ENCODE data around the gene TAS2R60. TPM values are rescaled to one million over a fixed set of nuclear protein-coding genes. Genes with fewer than 3 reads are reported as not detected.

Gene TAS2R60
- total and polyA plus RNA-seq, 2 of the 4 experiments (the other 2 are of a cell fraction): not detected

- H3K14ac ChIP-seq (replicated peaks; ENCODE audit: low read depth, low read length): no peak overlapping the region
- no peak overlapping the region for H4K91ac ChIP-seq (ENCODE audit: insufficient read depth, low read depth, low read length)
- peaks cover 6% of the 10 kb centered on the region for H3K4me1 ChIP-seq (ENCODE audit: control insufficient read depth, insufficient read depth, low read length)
- no peak for TF ChIP-seq RFX5 (IDR thresholded peaks at IDR 0.05; ENCODE audit: low read depth, low read length)
- no peak for TF ChIP-seq NFE2L2 (IDR thresholded peaks at IDR 0.05; ENCODE audit: low read depth, low read length)
- TF ChIP-seq POLR2A (IDR thresholded peaks at IDR 0.05; ENCODE audit: low read depth, low read length): no peak
- TF ChIP-seq RAD21 (IDR thresholded peaks at IDR 0.05; ENCODE audit: low read length): no peak
- TF ChIP-seq MXI1 (IDR thresholded peaks at IDR 0.05; ENCODE audit: borderline replicate concordance, low read depth, low read length): no peak
- no peak for TF ChIP-seq RCOR1 (IDR thresholded peaks at IDR 0.05; ENCODE audit: insufficient replicate concordance, low read length)
- TF ChIP-seq CTCF (conservative IDR thresholded peaks at IDR 0.05; ENCODE audit: low read depth, low read length): no peak
- TF ChIP-seq CEBPB (IDR thresholded peaks at IDR 0.05; ENCODE audit: low read depth, low read length): no peak
- TF ChIP-seq FOS (IDR thresholded peaks at IDR 0.05; ENCODE audit: low read depth, low read length): no peak
- no peak for TF ChIP-seq SMC3 (IDR thresholded peaks at IDR 0.05; ENCODE audit: low read depth, low read length)
- TF ChIP-seq USF2 (IDR thresholded peaks at IDR 0.05; ENCODE audit: low read depth, low read length): no peak
- no peak for TF ChIP-seq BHLHE40 (IDR thresholded peaks at IDR 0.05; ENCODE audit: low read depth, low read length)
- no peak for TF ChIP-seq MAFK (IDR thresholded peaks at IDR 0.05; ENCODE audit: low read depth, low read length)
- no peak for TF ChIP-seq CHD1 (IDR thresholded peaks at IDR 0.05; ENCODE audit: low read depth, low read length)
- no peak for TF ChIP-seq MAZ (IDR thresholded peaks at IDR 0.05; ENCODE audit: borderline replicate concordance, low read depth, low read length)
- no peak for TF ChIP-seq ELK1 (IDR thresholded peaks at IDR 0.05; ENCODE audit: borderline replicate concordance, low read depth, low read length)
- H3K4ac ChIP-seq (ENCODE audit: low read depth, low read length): no peak overlapping the region
- no peaks in the 10 kb centered on the region for H3K27me3 ChIP-seq (ENCODE audit: control insufficient read depth, insufficient read depth, low read length)
- no peak overlapping the region for H4K8ac ChIP-seq (ENCODE audit: low read depth in 2 of 2, low read length in 2 of 2)
- no peak overlapping the region for H2AK9ac ChIP-seq (replicated peaks; ENCODE audit: low read depth, low read length, poor library complexity)
- ChIA-PET CTCF (no interaction called here), POLR2A (ENCODE audit: unreplicated experiment) (no interaction called here)
- H3K23ac ChIP-seq (ENCODE audit: low read depth, low read length): no peak overlapping the region
- no peaks in the 10 kb centered on the region for H3K9me3 ChIP-seq (ENCODE audit: control insufficient read depth, insufficient read depth, low read length)
- WGBS, 2 experiments (ENCODE audit: extremely low coverage in 2 of 2, insufficient read length in 1 of 2): no CpG with 5 or more reads among the region's 2 CpGs
- H3K18ac ChIP-seq (ENCODE audit: low read depth, low read length): no peak overlapping the region
- no peak overlapping the region for H2AFZ ChIP-seq (replicated peaks; ENCODE audit: low read length, poor library complexity)
- no peak overlapping the region for H3K4me3 ChIP-seq (ENCODE audit: insufficient read depth, low read depth, low read length)
- dilution Hi-C loops (cut with HindIII; ENCODE audit: low sequenced_read_pairs, unreplicated experiment) (no loop called here), in situ Hi-C loops (cut with MboI; ENCODE audit: low sequenced_read_pairs) (loop anchor here (25.0 kb wide), 1 partner anchor 419 kb away; no protein-coding TSS in a partner anchor), intact Hi-C loops (cut with micrococcal nuclease) (loop anchor here (2.0 to 5.0 kb wide), 2 partner anchors 26 to 51 kb away; no protein-coding TSS in a partner anchor)
- H2BK120ac ChIP-seq (ENCODE audit: low read depth, low read length): no peak overlapping the region
- no peaks in the 10 kb centered on the region for H3K79me1 ChIP-seq (ENCODE audit: low read depth in 1 of 2, low read length in 2 of 2)
- H3K9me1 ChIP-seq (ENCODE audit: insufficient read depth, low read length): no peaks in the 10 kb centered on the region
- H3K9ac ChIP-seq (ENCODE audit: low read depth, low read length): no peak overlapping the region
- H2AK5ac ChIP-seq (ENCODE audit: low read depth, low read length): no peak overlapping the region
- H3K27ac ChIP-seq (ENCODE audit: insufficient read depth, low read length): no peak overlapping the region
- no peaks in the 10 kb centered on the region for H3K36me3 ChIP-seq (ENCODE audit: control insufficient read depth, insufficient read depth, low read length)
- no peak overlapping the region for H2BK20ac ChIP-seq (ENCODE audit: low read depth, low read length)
- H2BK5ac ChIP-seq (ENCODE audit: low read depth, low read length, poor library complexity, severe bottlenecking): no peak overlapping the region
- DNase-seq: no peak
- H4K20me1 ChIP-seq (ENCODE audit: insufficient read depth, low read length): no peaks in the 10 kb centered on the region
- H2BK15ac ChIP-seq (ENCODE audit: low read depth, low read length): no peak overlapping the region
- no peak overlapping the region for H4K5ac ChIP-seq (ENCODE audit: low read depth, low read length)
- no peak overlapping the region for H3K4me2 ChIP-seq (ENCODE audit: low read depth, low read length)
- BruUV-seq (replicated peaks): no TSS peak
- no peak overlapping the region for H3K56ac ChIP-seq (ENCODE audit: extremely low read depth, insufficient read depth, low read length)
- ATAC-seq (ENCODE audit: low read depth): no peak
Measured at GRCh38 chr7:143431109-143431508, 12.1 kb upstream of the TAS2R60 start.

Measured in IMR-90 (cell line).